Measurements from ENCODE around the gene MNT. TPM values are rescaled to one million over a fixed set of nuclear protein-coding genes. Genes with fewer than 3 reads are reported as not detected.

Gene MNT
- total RNA-seq, 2 donors from 2014 or later = 23.8 to 24.3 TPM

DNA sequence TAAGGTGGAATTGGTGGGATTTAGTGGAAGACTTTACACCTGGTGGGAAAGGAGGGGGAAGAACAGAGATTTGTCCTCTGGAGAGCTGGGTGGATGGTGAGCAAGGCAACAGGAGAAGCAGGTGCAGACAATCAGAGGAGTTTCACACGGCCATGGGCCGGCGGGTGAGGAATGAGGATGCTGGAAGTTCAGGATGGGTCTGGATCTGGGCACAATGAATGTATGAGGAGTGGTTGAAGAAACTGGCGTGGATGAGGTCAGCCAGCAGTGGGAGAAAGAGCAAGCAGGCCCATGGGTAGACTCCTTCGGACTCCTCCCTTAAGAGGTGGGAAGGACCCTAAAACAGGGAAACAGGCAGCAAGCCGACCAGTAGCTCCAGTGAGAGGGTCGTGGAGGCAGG, 10.1 kb upstream of the MNT start:
- peaks cover 11% of the 10 kb centered on the region for H3K4me1 Mint-ChIP-seq (ENCODE audit: low read depth)
- peaks cover 0 to 2% of the 10 kb centered on the region in 2 donors for H3K36me3 Mint-ChIP-seq (ENCODE audit: insufficient read depth in 2 of 2)
- no peak overlapping the region for H3K27ac Mint-ChIP-seq
- no peak for DNase-seq
- H3K4me3 Mint-ChIP-seq = no peak overlapping the region
- no peaks in the 10 kb centered on the region for H3K9me3 Mint-ChIP-seq
- no peaks in the 10 kb centered on the region for H3K27me3 Mint-ChIP-seq (ENCODE audit: low read depth)
- no peak for ATAC-seq (replicated peaks in 1 of 2)

DNA sequence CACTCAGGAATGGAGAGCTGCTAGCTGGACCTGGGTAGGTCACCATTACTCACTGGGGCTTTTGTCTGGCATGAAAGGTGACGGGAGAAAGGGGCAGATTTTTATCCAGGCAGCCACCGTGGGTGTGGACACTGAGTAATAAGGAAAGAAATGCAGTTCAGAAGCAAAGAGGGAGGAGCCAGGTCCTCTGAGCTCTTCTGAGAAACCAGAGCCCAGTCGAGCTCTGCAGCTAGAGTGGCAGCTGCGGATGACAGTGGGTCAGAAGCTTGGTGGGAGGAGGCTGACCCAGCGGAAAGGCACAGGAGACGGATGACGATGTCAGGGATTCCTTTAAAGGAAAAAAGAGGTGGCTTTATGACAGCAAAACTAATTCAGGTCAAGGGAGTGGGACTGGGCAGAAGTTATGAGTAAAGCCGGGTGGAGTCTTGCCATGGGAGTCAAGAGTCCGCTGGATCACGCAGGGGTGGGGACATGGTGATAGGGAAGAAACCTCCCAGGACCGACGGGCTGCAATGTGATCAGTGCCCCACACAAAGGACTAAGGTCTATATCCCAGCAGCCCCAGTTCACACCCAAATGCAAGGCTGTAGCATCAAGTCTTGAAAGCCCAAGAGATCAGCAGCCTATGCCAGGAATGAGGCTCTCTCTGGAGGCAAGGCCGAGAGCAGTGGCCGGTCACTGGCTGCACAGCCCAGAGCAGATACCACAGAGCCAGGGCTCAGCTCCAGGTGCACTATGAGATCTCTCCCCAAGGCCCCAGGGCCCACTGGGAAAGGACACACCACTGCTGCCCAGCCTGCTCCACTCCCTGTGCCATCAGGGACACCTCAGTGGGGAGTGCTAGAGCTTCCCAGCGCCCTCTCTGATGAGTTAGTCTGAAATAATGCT, 6.3 kb upstream of the MNT start:
- ATAC-seq (replicated peaks in 1 of 2) (peak; percentile 42 to 70), DNase-seq (peak; percentile 39 to 42)
- H3K27ac Mint-ChIP-seq = peak overlapping the region; percentile 14
- H3K9me3 Mint-ChIP-seq = no peaks in the 10 kb centered on the region
- H3K36me3 Mint-ChIP-seq (ENCODE audit: insufficient read depth in 2 of 2) = no peaks in the 10 kb centered on the region
- peak overlapping the region; percentile 1 to 53 for H3K4me3 Mint-ChIP-seq
- no peaks in the 10 kb centered on the region for H3K27me3 Mint-ChIP-seq (ENCODE audit: low read depth)
- H3K4me1 Mint-ChIP-seq (ENCODE audit: low read depth) = peaks cover 28% of the 10 kb centered on the region

- ATAC-seq (replicated peaks in 1 of 2) (no peak), DNase-seq (no peak)
- H3K4me3 Mint-ChIP-seq = peak overlapping the region in 1 of 2 donors; percentile 4
- H3K9me3 Mint-ChIP-seq = no peaks in the 10 kb centered on the region
- no peaks in the 10 kb centered on the region for H3K36me3 Mint-ChIP-seq (ENCODE audit: insufficient read depth in 2 of 2)
- H3K27ac Mint-ChIP-seq = peak overlapping the region; percentile 56
- H3K27me3 Mint-ChIP-seq (ENCODE audit: low read depth) = no peaks in the 10 kb centered on the region
- H3K4me1 Mint-ChIP-seq (ENCODE audit: low read depth) = peaks cover 34% of the 10 kb centered on the region
Observed at GRCh38 chr17:2406271-2406902, 5.5 kb upstream of the MNT start.

GRCh38 chr17:2405247-2405926, 4.5 kb upstream of the MNT start:
- H3K27me3 Mint-ChIP-seq (ENCODE audit: low read depth) = no peaks in the 10 kb centered on the region

DNA sequence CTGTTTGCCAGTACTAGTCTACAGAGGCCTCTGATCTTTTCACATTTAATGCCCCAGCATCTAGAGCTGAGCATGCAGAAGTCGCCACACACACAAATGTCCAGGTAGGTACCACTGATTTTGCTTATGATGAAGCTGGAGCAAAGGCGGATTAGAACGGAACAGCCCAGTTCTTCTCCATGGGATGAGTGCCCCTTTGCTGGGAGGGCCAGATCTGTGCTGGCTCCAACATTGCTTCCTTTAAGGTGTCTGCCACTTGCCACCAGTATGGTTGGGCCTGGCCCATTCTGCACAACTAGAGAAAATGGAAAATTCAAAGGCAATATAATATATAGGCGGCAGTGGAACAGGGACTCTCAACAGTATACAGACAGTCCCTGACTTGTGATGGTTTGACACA, 2.2 kb upstream of the MNT start:
- DNase-seq = no peak
- Mint-ChIP-seq H3K27me3 (ENCODE audit: low read depth) (no peaks in the 10 kb centered on the region), H3K9me3 (no peaks in the 10 kb centered on the region), H3K4me1 (ENCODE audit: low read depth) (peaks cover 49% of the 10 kb centered on the region), H3K27ac (no peak overlapping the region), H3K36me3 (ENCODE audit: insufficient read depth in 2 of 2) (peaks cover 0 to 3% of the 10 kb centered on the region in 2 donors), H3K4me3 (peak overlapping the region; percentile 78 to 83)
- no peak for ATAC-seq (replicated peaks in 1 of 2)

More at GRCh38 chr17:2405247-2405926, 4.5 kb upstream of the MNT start:
- Mint-ChIP-seq H3K27ac (peak overlapping the region; percentile 90), H3K9me3 (no peaks in the 10 kb centered on the region), H3K4me3 (peak overlapping the region in 1 of 2 donors; percentile 9), H3K36me3 (ENCODE audit: insufficient read depth in 2 of 2) (no peaks in the 10 kb centered on the region), H3K4me1 (ENCODE audit: low read depth) (peaks cover 35% of the 10 kb centered on the region)
- DNase-seq (no peak), ATAC-seq (replicated peaks in 1 of 2) (no peak)

- no peaks in the 10 kb centered on the region for H3K27me3 Mint-ChIP-seq (ENCODE audit: low read depth)
- no peaks in the 10 kb centered on the region for H3K9me3 Mint-ChIP-seq
- H3K27ac Mint-ChIP-seq = no peak overlapping the region
- H3K36me3 Mint-ChIP-seq (ENCODE audit: insufficient read depth in 2 of 2) = peaks cover 0 to 3% of the 10 kb centered on the region in 2 donors
- H3K4me1 Mint-ChIP-seq (ENCODE audit: low read depth) = peaks cover 54% of the 10 kb centered on the region
- DNase-seq (no peak), ATAC-seq (replicated peaks in 1 of 2) (no peak)
- peak overlapping the region; percentile 78 to 83 for H3K4me3 Mint-ChIP-seq
Observed at GRCh38 chr17:2402544-2402943, 1.7 kb upstream of the MNT start.

DNA sequence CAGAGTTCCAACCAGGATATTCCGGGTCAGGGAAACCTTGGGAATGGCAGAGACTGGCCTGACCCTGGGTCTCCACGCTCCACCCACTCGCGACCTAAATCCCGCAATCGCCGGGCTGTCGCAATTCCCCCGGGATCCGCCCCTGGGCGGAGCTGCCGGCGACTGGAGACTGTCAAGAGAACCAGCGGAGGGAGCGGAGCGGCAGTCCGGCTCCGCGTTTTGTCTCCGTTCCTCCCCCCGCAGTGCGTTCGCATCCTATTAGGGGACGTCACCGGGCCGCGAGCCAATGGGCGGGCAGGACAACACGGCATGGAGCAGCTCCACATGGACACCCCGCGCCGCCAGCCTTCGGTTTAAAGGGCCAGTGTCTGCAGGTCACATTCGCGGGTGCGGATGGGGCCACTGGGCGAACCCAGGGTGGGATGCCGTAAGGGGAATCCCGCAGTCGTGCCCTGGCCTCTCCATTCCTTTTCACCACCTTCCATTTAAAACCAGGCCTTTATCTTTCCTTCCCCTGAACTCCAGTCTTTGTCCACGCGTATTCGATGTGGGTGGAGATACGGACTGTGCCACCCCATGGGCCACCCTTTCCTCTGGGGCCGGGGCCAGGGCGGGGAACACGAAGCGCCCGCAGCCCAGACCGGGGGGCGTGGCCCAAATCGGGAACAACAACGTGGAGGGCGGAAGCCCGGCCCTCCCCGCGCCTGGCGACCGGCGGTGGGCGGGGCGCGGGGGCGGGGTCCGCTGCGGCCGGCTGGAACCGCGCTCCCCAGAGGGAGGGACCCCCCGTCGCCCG, 764 bp upstream of the MNT start:
- DNase-seq (peak; percentile 99 to 100), ATAC-seq (replicated peaks in 1 of 2) (peak; percentile 61 to 62)
- H3K9me3 Mint-ChIP-seq = no peaks in the 10 kb centered on the region
- H3K4me3 Mint-ChIP-seq = peak overlapping the region; percentile 90 to 98
- H3K27ac Mint-ChIP-seq = peak overlapping the region; percentile 96
- no peaks in the 10 kb centered on the region for H3K27me3 Mint-ChIP-seq (ENCODE audit: low read depth)
- H3K4me1 Mint-ChIP-seq (ENCODE audit: low read depth) = peaks cover 54% of the 10 kb centered on the region
- peaks cover 0 to 3% of the 10 kb centered on the region in 2 donors for H3K36me3 Mint-ChIP-seq (ENCODE audit: insufficient read depth in 2 of 2)

- ATAC-seq (replicated peaks in 1 of 2) (peak; percentile 16 to 17), DNase-seq (peak; percentile 73 to 81)
- no peaks in the 10 kb centered on the region for H3K9me3 Mint-ChIP-seq
- peaks cover 0 to 3% of the 10 kb centered on the region in 2 donors for H3K36me3 Mint-ChIP-seq (ENCODE audit: insufficient read depth in 2 of 2)
- H3K27ac Mint-ChIP-seq = peak overlapping the region; percentile 39
- no peaks in the 10 kb centered on the region for H3K27me3 Mint-ChIP-seq (ENCODE audit: low read depth)
- peaks cover 54% of the 10 kb centered on the region for H3K4me1 Mint-ChIP-seq (ENCODE audit: low read depth)
- peak overlapping the region; percentile 90 to 98 for H3K4me3 Mint-ChIP-seq
Observed at GRCh38 chr17:2400474-2400866, 390 bp downstream of the MNT start.

- ATAC-seq (replicated peaks in 1 of 2) (peak; percentile 68 to 71), DNase-seq (peak; percentile 95 to 97)
- H3K4me3 Mint-ChIP-seq = peak overlapping the region; percentile 90 to 98
- peaks cover 0 to 3% of the 10 kb centered on the region in 2 donors for H3K36me3 Mint-ChIP-seq (ENCODE audit: insufficient read depth in 2 of 2)
- H3K9me3 Mint-ChIP-seq = no peaks in the 10 kb centered on the region
- no peaks in the 10 kb centered on the region for H3K27me3 Mint-ChIP-seq (ENCODE audit: low read depth)
- H3K4me1 Mint-ChIP-seq (ENCODE audit: low read depth) = peaks cover 49% of the 10 kb centered on the region
- H3K27ac Mint-ChIP-seq = peak overlapping the region; percentile 95
Observed at GRCh38 chr17:2399572-2400473, 1.0 kb downstream of the MNT start.

DNA sequence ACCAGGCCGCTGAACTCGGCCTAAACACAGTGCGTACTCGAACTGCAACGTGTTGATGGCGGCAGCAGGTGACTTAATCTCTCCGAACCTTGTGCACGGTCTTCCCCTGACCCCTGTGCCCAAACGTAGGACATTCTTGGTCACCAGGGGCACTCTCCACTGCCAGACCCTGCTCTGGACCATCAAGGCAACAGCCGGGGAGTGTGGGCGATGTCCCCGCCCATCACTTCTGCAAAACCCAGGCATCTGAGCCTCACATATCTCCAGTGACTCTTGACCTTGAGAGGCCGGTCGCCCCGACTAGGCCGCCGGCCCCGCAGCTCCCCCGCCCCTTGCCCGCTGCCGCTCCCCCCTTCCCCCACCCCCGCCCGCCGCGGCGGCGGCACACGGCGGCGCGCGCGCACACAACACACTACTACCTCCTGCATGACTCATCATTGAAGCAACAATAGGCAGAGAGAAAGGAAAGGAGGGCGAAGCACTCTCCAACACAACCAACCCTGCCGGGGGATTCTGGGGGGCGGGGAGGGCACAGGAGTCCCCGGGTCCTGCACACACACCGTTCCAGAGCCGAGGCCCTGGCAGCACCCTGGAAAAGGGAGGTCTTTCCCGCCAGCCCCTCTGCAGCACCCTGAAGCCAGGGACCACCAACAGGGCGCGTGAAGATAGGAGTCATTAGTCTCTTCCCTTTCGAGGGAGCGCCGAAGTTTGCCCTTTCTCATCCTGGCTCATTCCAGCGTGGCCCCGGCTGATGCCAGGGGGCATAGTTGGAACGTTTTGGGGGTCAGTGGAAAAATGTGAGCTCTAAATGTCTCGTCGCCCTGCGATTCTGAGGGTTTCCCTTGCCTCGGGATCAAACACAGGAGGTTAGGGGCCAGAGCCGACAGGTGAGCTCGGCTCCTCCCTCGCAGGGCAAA, 1.9 kb downstream of the MNT start:
- Mint-ChIP-seq H3K9me3 (no peaks in the 10 kb centered on the region), H3K27me3 (ENCODE audit: low read depth) (no peaks in the 10 kb centered on the region), H3K27ac (peak overlapping the region; percentile 88), H3K4me3 (peak overlapping the region; percentile 90 to 98), H3K36me3 (ENCODE audit: insufficient read depth in 2 of 2) (peaks cover 0 to 3% of the 10 kb centered on the region in 2 donors), H3K4me1 (ENCODE audit: low read depth) (peaks cover 57% of the 10 kb centered on the region)
- DNase-seq = peak; percentile 58 to 61
- peak; percentile 10 to 16 for ATAC-seq (replicated peaks in 1 of 2)

- H3K27me3 Mint-ChIP-seq (ENCODE audit: low read depth) = no peaks in the 10 kb centered on the region
- DNase-seq = no peak
- no peaks in the 10 kb centered on the region for H3K9me3 Mint-ChIP-seq
Observed at GRCh38 chr17:2398182-2398581, 2.7 kb downstream of the MNT start.

More at GRCh38 chr17:2398182-2398581, 2.7 kb downstream of the MNT start:
- Mint-ChIP-seq H3K36me3 (ENCODE audit: insufficient read depth in 2 of 2) (peaks cover 0 to 3% of the 10 kb centered on the region in 2 donors), H3K4me1 (ENCODE audit: low read depth) (peaks cover 57% of the 10 kb centered on the region), H3K4me3 (peak overlapping the region; percentile 90 to 98), H3K27ac (no peak overlapping the region)
- no peak for ATAC-seq (replicated peaks in 1 of 2)
